NCI-H2196 (cell line): ENCODE results near the gene ADPRHL1.

Source experiments
- DNase-seq: peaks from one replicate; lab custom pipeline; 2025; ENCODE audit not compliant: unreplicated experiment; lab: John Stamatoyannopoulos, UW

ADPRHL1 gene

DNA sequence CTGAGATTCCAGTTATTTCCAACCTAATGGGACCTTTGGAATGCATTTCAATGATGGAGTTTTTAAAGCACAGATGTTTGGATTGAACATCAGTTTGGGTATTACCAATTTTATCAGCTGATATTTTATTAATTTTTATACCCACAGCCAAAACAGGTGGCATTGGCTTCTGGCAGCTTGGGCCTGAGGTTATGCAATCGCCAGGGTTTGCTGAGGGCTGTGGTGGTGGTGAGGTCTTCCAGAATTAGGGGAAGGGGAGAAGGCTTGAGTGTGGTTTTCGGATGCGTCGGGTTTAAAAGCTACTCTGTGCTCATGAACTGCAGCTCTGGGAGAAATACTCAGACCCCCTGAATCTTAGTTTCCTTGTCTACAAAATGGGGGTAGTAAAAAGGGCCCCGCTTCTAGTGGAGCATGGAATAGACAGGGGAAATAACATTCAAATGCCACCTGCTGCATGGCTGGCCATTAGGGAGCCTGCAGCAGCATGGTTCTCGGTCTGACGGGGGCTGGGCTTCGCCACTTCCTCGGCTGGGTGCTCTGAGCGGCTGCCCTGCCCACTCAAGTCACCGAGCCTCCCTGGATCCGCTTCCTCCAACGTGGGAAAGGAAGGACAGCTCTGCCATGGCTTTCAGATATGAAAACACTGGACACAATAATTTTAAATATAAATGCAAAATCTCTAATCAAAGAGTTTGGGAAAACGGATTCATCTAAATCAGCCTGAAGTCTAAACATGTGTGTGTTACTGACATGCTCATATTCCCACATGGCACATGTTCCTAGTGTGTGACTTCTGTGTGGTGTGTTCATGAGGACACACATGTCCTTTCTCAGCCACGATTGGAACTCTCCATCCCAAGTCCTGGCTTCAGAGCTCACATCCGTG, 35.2 kb downstream of the ADPRHL1 start:
- DNase-seq: no peak

GRCh38 chr13:113417008-113417751, 36.1 kb downstream of the ADPRHL1 start:
- no peak for DNase-seq

DNA sequence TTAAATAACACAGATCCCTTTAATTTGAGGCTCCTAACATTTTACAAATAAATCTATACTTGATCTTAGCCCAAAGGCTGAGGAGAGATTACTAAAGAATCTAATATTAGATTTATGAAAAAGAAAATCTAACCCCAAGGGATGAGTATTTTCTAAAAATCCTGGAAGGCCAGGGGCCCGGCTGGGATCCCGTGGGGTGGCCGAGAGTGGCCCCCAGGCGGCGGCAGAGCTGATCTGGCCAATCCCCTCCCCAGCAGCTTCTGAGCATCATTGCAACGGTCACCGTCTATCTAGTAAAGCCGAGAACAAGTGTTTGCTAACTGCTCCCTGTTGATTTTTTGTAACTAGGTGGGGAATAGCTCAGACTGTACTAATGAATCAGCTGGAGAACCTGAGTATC, 37.5 kb downstream of the ADPRHL1 start:
- DNase-seq: no peak

GRCh38 chr13:113415032-113415431, 38.3 kb downstream of the ADPRHL1 start:
- no peak for DNase-seq

DNA sequence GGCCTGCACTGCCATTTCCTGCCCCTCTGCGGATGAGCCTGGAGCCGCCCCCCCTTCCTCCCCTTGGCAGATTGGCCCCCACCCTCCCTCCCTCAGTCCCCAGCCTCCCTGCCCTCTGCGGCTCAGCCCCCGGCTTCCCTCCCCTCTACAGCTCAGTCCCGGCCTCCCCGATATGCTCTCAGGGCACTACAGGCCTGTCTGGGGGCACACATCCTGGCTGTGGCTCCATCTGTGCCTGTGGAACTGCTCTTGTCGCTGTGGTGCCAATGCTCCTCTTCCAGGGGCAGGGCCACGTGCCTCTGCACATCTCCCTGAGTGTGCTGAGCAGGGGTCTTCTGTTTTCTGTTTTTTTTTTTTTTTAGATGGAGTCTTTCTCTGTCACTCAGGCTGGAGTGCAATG, 39.0 kb downstream of the ADPRHL1 start:
- DNase-seq: no peak

DNA sequence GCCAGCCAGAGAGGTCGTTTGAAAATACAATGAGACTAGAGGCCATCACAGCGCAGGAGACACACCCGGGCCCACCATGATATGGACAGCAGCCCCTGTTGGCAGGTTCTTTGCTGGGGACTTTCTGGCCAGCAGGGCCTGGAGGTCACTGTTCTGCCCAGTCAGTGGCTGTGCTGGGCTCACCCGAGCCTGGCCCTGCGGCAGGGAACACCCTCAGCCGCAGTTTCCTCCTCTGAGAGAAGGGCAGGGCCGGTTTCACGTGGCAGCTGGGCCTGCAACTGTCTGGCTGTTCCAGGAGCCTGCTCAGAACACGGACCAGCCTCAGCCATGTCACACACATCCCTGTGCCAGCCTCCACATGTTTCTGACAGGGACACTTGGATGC, 39.4 kb downstream of the ADPRHL1 start:
- DNase-seq: no peak

GRCh38 chr13:113413178-113413897, 40.0 kb downstream of the ADPRHL1 start:
- no peak for DNase-seq

DNA sequence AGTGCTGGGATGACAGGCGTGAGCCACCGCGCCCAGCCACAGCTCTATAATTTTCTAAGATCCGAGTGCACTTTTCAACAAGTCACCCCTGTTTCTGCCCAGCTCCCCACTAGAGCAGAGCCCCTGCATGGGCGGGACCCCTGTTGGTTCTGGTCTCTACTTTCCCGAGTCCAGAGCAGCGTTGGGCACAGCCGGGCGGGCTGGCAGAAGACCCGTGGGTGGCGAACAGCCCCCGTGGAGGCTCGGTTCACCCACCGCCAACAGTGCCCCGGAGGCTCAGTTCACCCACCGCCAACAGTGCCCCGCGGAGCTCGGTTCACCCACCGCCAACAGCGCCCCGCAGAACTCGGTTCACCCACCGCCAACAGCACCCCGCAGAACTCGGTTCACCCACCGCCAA, 40.8 kb downstream of the ADPRHL1 start:
- DNase-seq: no peak

DNA sequence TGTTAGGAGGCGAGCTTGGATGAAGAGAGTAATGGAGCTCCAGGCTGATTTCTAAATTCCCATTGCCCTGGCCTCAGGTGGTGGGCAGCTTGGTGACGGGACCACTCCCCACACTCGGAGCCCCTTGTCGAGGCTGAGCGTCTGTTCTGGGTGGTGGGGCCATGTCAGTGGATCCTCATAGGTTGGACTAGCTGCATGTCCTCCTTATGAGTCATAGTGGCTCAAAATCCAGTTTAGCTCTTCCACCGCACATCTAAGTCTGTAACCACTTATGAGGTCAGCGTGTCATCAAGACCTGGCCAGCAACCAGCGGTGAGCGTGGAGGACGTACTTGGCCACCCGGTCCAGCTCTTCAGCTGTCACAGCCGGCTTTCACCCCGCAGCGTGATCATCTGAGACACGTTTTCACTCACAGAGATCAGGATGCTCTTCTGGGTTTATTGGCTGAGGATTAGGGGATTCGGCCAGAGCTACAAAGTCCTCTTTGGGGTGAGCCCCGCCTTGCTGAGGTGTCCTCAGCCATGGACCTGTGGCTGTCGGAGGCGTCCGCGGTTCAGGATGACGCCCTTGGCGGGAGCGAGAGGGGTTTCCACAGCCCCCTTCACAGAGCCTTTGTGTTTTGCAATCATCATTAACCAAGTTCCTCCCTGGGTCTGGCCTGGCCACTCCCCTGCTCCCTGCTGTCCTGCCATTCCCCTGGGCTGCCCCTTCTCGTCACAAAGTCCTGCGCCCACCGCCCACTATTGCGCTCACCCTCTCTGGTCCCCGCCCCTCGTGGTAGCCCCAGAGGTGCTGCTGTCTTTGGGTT, 41.9 kb downstream of the ADPRHL1 start:
- no peak for DNase-seq

DNA sequence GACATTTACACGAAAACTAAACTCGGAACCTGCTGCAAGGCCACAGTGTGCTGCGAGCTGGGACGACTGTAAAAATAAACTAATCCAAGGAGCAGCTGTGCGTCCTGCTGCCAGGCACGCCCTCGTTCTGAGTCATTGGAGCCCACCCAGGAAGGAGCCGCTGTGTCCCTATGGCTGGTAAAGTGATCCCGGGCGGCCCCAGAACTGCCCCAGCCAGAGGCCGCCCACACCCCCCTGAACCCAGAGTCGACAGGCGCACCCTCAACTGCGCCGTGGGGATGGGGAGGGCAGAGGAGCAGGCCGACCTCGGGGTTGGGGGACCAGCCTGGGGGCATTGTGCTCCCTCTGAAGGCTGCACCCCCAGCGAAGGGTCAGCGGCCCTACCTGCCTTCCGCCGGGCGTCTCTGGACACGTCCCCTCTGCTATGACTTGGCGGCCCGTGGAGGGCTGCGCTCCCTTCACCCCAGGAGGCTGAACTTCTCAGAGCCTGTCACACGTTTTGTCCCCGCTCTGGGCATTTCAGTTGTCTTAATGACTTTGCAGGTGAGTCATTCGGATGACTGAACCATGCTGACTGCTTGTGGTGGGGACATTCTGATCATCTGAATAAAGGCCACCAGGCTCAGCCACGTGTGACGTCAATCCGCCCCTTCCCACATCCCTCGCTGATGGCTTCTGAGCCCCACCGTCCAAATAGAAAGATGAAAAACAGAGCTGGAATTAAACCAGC, 42.7 kb downstream of the ADPRHL1 start:
- no peak for DNase-seq

DNA sequence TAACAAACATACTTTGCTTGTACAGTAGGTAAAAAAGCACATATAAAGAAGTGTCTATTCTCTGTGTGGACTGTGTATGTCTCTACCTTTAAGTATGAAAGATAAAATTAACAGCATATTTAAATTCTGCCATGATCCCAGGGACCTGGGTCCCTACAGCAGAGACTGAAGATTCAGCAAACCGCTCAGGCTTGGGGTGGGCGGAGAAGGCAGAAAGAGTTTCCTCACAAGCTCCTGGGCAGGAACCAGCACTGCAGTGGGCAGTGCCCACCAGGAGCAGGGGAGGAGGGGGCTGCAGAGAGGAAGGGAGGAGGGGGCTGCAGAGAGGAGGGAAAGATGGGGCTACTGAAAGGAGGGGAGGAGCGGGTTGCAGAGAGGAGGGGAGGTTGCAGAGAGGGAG, 44.7 kb downstream of the ADPRHL1 start:
- no peak for DNase-seq

DNA sequence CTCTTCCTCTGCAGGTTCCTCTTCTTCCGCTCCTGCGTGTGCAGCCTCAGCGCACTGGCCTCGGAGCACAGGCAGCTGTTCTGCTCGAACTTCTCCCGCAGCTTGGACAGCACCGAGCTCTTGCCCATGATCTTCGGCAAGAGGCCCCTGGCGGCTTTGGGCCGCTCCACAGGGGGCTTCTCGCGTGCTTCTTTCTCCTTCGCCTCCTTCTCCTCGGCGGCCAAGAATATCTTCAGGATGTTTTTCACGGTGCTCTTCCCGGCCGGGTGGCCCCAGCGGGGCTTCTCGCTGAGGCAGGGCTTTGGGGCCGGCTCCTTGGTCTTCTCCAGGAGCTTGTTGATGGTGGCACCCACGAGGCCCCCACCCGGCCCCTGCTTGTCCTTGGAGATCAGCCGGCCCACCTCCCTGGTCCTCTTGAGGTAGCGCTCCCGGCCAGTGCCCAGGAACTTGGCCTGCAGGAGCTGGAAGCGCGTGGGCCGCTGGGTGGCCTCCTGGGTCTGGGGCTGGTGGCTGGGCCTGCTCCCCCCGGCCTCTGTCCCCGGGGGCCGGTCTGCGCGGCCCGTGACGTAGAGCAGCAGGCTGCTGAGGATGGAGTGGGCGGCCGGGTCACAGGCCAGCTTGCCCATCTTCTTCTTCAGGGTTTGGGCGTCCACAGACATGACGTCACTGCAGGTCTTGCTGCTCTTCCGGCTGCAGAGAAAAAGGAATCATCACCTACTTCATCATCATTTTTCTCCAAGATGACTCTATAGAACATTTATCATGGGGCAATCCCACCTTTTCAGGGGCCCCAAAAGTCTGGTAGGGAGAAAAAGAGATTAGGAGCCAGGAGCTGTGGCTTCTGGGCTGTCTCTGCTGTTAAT, 45.5 kb downstream of the ADPRHL1 start:
- DNase-seq: no peak

DNA sequence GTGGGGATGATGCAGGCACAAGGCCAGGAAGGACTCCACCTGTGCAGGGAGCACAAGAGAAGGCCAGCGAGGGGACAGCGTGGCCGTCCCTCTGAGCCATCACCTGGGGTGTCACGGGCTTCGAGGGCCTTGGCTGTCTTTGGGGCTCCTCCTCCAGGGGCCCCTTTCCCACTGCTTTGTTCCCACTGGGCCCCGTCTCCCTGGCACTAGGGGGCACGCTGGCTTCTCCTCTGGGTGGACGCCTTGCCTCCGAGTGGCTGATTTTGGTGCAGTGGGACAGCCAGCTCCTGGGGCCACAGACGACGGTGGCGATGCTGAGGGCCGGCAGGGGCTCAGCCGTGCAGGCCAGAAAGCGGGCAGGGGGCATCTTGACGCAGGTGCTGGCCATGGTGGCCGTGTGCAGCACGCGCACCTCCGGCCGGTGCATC, 46.2 kb downstream of the ADPRHL1 start:
- no peak for DNase-seq

- no peak for DNase-seq
These were observed 46.8 kb downstream of the ADPRHL1 start for GRCh38 chr13:113406321-113407102.

- DNase-seq: no peak
These were observed 47.6 kb downstream of the ADPRHL1 start for GRCh38 chr13:113405481-113406300.

DNA sequence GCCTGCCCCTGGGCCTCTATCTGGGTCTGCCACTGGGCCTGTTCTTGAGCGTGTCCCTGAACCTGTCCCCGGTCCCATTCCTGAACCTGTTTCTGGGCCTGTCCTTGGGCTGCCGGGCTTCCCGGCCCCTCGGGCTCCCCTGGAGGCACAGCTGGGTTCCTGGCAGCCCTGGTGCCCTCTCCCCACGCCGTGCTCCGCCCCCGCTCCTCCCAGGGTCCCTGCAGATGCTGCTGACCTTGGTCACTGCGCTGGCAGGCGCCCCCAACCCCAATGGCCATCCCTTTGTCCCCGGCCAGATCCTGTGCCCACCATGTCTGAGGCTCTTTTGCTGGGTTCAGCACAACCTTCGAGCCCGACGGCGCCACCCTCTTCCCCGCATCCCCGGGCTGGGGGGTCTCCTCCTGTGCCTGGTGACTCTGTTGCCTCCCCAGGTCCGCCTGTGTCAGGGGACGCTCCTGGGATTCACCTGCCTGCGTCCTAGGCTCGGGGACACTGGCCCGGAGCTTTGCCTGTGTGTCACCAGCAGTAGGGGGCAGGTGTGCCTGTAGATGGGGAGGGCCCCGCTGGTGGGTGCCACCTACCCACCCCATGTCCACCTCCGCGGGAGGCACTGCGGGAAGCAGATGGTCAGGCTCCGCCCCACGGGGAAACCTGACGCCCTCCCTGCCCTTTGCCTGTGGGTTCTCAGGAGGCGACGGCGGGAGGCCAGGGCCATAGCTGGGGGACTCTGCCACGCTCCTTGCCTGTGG, 48.4 kb downstream of the ADPRHL1 start:
- DNase-seq: no peak

- no peak for DNase-seq
These were observed 48.9 kb downstream of the ADPRHL1 start for GRCh38 chr13:113404366-113404722.
